Lower lobe of right lung (tissue), 2 donors: ENCODE results near the gene RBKS. TPM values are rescaled to one million over a fixed set of nuclear protein-coding genes. Genes with fewer than 3 reads are reported as not detected.

ENCODE experiments used
- ATAC-seq, 2 donors: fragments of 200-7000 bp; cut with Tn5 transposase; one replicate each; pipeline ENCODE4 v1.9.1; 2020 to 2022; ENCODE audit warnings: mild to moderate bottlenecking in 2 of 2, moderate library complexity in 2 of 2
- DNase-seq: peaks from one replicate; pipeline ENCODE4 v3.0.0-alpha.2; 2020
- H3K27ac ChIP-seq: fragments of 200-600 bp; one replicate; pipeline ENCODE4 v1.8.0; 2022
- H3K27me3 ChIP-seq: fragments of 200-600 bp; one replicate; pipeline ENCODE4 v1.8.0; 2022; ENCODE audit warnings: low read depth
- H3K36me3 ChIP-seq: fragments of 200-600 bp; one replicate; pipeline ENCODE4 v1.8.0; 2022; ENCODE audit warnings: mild to moderate bottlenecking
- H3K4me1 ChIP-seq: fragments of 200-600 bp; one replicate; pipeline ENCODE4 v1.8.0; 2022
- H3K4me3 ChIP-seq: fragments of 200-600 bp; one replicate; pipeline ENCODE4 v1.8.0; 2022; ENCODE audit warnings: mild to moderate bottlenecking
- H3K9me3 ChIP-seq: fragments of 200-600 bp; one replicate; pipeline ENCODE4 v1.8.0; 2022
- intact Hi-C: fragments of 100-400 bp; cut with DNase I; formaldehyde crosslinking; loops from one replicate; pipeline ENCODE4 v1.11.0; 2022
- total RNA-seq: library from RNA; stranded (reverse); fragmentation: NEBNext Ultra II Directional; extraction: Animal tissue kit (Norgen Biotek cat#: 25700); gene quantifications from one replicate; pipeline ENCODE4 v1.2.1, GENCODE V29; 2021
- TF ChIP-seq, protein P1 (sequence below): fragments of 200-600 bp; IDR thresholded peaks from one replicate; pipeline ENCODE4 v1.8.0; 2022; ENCODE audit warnings: antibody characterized with exemption, mild to moderate bottlenecking
- donor health status: DM: no; HTN: yes; CAD: no; lungs with severe emphysema.

Gene RBKS
- total RNA-seq, 1 donor from 2014 or later: 2.2 TPM

DNA sequence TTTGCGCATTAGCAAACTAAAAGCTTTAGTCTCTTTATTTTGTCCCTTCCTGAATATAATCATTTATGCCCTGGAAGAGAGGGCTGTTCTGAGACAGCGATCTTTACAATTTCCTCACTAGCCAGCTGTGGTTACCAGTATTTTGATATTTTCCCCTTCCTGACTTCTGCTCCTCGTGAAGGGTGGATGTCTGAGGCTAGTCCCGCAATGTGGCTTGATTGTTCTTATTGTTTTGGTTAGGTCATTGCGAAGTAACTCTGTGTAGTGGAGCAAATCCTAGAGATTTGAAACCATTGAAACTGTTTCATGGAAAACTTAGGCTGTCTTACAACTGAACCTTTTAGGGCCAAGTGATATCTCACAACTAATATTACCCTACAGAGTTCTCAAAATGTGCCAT is 116.2 kb downstream of the RBKS start:
- DNase-seq (no peak), ATAC-seq (no peak)
- Histone ChIP-seq H3K36me3 (peaks cover 39% of the 10 kb centered on the region), H3K27me3 (no peaks in the 10 kb centered on the region), H3K9me3 (no peaks in the 10 kb centered on the region), H3K27ac (no peak overlapping the region), H3K4me1 (peaks cover 32% of the 10 kb centered on the region), H3K4me3 (no peak overlapping the region)
- TF ChIP-seq, protein P1, sequence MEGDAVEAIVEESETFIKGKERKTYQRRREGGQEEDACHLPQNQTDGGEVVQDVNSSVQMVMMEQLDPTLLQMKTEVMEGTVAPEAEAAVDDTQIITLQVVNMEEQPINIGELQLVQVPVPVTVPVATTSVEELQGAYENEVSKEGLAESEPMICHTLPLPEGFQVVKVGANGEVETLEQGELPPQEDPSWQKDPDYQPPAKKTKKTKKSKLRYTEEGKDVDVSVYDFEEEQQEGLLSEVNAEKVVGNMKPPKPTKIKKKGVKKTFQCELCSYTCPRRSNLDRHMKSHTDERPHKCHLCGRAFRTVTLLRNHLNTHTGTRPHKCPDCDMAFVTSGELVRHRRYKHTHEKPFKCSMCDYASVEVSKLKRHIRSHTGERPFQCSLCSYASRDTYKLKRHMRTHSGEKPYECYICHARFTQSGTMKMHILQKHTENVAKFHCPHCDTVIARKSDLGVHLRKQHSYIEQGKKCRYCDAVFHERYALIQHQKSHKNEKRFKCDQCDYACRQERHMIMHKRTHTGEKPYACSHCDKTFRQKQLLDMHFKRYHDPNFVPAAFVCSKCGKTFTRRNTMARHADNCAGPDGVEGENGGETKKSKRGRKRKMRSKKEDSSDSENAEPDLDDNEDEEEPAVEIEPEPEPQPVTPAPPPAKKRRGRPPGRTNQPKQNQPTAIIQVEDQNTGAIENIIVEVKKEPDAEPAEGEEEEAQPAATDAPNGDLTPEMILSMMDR: no peak
- intact Hi-C loops: no loop called here

DNA sequence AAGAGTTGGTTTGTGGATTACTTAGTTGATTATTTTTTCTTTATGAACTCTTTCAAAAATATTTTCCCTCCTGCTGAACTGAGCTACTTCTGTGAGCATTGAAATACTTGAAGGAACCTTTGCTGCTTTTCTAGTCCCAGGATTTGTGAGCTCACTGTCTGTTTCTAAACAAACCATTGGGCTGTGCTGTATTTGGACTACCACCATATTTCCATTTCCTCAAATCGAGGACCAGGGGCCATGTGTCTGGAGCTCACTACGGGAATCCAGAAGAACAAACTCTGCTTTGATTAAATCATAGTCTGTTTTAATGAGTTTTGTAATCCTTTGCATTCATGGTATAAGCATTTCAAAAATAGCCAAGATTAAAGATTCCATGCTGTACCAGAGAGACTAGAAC is 117.4 kb downstream of the RBKS start:
- no peaks in the 10 kb centered on the region for H3K9me3 ChIP-seq
- ATAC-seq (no peak), DNase-seq (no peak)
- TF ChIP-seq, protein P1: no peak
- peaks cover 33% of the 10 kb centered on the region for H3K36me3 ChIP-seq
- peaks cover 32% of the 10 kb centered on the region for H3K4me1 ChIP-seq
- no peaks in the 10 kb centered on the region for H3K27me3 ChIP-seq
- peak overlapping the region; percentile 90 for H3K4me3 ChIP-seq
- H3K27ac ChIP-seq: peak overlapping the region; percentile 95
- intact Hi-C loops: no loop called here

DNA sequence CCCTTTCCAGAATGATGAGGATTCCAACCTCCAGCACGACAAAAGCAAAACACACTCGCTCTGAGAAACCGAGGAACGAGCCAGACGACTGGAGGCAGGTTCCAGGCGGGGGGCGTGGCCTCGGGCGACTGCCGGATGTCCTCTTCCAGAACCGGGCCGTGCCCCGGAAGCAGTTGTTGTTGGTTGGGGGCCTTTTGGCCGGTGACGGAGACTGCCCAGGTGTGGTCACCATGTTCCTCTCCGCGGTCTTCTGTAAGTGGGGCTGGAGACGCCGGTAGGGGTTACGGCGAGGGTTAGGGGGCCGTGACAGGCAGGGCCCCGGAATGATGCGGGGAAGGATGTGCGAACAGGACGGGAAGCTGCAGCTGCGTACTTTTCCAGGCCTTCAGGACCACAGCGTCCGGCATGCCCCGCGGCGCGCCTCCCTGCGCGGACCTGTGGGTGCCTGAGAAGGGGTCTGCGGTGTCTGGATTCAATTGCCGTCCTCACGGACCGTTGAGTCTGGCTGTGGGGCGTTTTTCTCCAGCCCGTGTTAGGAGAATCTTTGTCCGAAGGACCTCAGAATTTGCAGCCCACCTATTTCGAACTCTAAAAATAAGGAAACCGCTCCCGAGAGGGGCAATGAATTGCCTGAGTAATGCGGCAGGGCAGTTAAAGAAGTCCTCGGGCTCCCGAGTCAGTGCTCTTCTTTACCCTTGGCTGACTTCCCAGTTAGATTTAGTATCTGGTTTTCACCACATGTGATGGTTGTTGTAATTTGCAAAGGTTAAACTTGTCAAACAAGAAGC is 118.4 kb downstream of the RBKS start, which contains the start of gene MRPL33:
Gene MRPL33, plus strand, starts transcription at position 172 of the 788 bp plus-strand sequence. Its CDS starts 59 bp downstream, at position 231.
- H3K9me3 ChIP-seq: no peaks in the 10 kb centered on the region
- H3K4me3 ChIP-seq: peak within 1 kb of the TSS; percentile 90
- TF ChIP-seq, protein P1: no peak
- ATAC-seq: peak; percentile 98 to 100
- peaks cover 32% of the 10 kb centered on the region for H3K4me1 ChIP-seq
- DNase-seq: peak; percentile 97
- peaks cover 25% of the 10 kb centered on the region for H3K36me3 ChIP-seq
- peak within 1 kb of the TSS; percentile 95 for H3K27ac ChIP-seq
- intact Hi-C loops: no loop called here
- no peaks in the 10 kb centered on the region for H3K27me3 ChIP-seq

DNA sequence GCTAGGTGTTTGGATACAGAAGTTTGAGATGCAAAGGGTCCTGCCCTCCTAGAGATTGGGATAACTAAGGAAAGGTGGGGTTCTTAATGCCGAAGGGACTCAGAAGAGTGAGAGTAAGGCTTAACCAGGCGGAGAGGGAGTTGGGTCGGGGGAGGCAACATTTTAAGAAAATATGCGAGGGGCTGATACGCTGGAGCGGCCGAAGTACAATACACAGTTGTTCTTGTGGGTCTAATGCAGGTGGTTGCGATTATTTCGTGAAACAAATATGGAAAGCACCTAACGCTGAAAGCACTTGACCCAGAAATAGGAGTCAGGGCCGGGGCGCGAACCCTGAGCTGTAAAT is 119.0 kb downstream of the RBKS start:
- H3K4me3 ChIP-seq: peak overlapping the region; percentile 90
- no peaks in the 10 kb centered on the region for H3K27me3 ChIP-seq
- DNase-seq: no peak
- TF ChIP-seq, protein P1: no peak
- ATAC-seq: no peak
- peak overlapping the region; percentile 95 for H3K27ac ChIP-seq
- H3K4me1 ChIP-seq: peaks cover 28% of the 10 kb centered on the region
- intact Hi-C loops: no loop called here
- no peaks in the 10 kb centered on the region for H3K9me3 ChIP-seq
- peaks cover 20% of the 10 kb centered on the region for H3K36me3 ChIP-seq

DNA sequence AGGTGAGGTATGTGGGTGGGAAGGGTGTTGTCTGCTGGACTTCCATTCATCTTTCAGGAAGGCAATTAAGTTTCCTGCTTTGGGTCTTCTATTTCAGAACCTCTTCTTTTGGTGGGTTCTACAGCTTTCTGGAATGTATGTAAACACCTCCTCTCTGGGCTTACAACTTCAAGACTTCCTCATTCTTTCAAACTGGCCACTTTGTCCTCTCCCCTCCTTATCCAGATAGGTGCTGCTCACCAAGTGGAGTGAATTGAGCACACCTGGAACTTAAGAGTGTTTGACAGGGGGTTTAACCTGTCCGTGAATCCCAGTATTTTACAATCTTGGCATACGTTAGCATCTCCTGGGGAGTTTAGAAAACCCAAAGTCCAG is 123.9 kb downstream of the RBKS start:
- TF ChIP-seq, protein P1: no peak
- ATAC-seq (peak; percentile 78 to 81), DNase-seq (no peak)
- Histone ChIP-seq H3K36me3 (no peaks in the 10 kb centered on the region), H3K4me1 (peaks cover 19% of the 10 kb centered on the region), H3K4me3 (peak overlapping the region; percentile 41), H3K27ac (peak overlapping the region; percentile 76), H3K27me3 (no peaks in the 10 kb centered on the region), H3K9me3 (no peaks in the 10 kb centered on the region)
- intact Hi-C loops: no loop called here
